CD4-positive, alpha-beta T cell treated with Interleukin-6 at 100 ng/mL for 8 hours (primary cell): ENCODE data around the gene ARHGAP22.

Experiments
- DNase-seq: peaks from one replicate; pipeline ENCODE4 v3.0.0-alpha.2; 2020; ENCODE audit warnings: mixed read lengths, low spot score

The ARHGAP22 gene

DNA sequence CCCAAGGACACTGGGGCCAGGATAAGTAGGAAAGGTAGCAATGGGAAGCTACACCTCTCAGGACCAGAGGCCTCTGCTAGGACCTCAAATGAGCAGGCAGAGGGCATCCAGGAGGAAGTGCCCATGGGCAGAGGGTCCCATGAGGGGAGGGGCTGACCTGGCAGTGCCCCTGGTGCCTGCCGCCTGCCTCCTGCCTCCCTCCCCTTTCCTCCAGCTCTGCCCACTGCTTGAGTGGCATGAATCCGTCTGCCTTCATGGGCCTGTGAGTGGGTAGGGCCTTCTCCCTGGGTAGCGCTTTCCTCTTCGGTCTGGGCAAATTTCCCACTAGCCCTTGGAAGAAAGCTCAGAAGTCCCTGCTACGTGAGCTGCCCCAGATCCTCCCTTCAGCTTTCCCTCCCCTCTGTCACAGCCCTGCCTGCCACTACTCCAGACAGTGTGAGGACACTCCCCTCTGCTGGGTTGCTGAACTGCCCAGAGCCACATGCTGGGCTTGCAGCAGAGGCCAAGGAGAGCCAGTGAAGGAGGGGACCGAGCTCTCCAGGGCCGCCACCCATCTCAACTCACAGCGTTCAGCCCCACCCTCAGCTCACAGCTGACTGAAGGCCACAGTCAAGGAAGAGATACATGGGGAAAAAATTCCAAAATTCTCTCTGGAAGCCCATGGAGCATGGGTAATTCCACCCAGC is 141.4 kb downstream of the ARHGAP22 start:
- no peak for DNase-seq

DNA sequence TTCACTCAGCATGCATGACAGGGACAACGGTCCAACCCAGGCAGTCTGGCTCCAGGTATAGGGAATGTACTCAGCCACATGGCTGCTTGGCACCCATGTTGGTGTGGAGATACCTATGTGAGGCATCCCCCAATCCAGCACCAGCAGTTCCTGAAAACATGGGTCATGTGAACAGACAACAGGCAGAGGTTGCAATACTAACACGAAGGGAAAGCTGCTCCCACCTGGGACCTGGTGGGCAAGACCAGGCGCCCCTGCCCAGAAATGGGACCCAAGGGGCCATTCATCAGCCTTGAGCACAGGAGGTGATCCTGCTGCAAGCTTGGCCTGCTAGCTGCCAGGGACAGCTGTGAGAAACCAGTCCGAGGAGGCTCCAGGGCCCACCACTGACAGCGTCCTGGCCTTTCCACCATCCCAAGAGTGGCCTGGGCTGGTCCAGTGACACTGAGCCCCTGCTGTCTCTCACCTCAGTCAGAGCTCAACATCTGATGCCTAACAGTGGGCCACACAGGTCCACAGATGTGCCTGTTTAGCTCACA is 142.3 kb downstream of the ARHGAP22 start:
- DNase-seq = no peak

DNA sequence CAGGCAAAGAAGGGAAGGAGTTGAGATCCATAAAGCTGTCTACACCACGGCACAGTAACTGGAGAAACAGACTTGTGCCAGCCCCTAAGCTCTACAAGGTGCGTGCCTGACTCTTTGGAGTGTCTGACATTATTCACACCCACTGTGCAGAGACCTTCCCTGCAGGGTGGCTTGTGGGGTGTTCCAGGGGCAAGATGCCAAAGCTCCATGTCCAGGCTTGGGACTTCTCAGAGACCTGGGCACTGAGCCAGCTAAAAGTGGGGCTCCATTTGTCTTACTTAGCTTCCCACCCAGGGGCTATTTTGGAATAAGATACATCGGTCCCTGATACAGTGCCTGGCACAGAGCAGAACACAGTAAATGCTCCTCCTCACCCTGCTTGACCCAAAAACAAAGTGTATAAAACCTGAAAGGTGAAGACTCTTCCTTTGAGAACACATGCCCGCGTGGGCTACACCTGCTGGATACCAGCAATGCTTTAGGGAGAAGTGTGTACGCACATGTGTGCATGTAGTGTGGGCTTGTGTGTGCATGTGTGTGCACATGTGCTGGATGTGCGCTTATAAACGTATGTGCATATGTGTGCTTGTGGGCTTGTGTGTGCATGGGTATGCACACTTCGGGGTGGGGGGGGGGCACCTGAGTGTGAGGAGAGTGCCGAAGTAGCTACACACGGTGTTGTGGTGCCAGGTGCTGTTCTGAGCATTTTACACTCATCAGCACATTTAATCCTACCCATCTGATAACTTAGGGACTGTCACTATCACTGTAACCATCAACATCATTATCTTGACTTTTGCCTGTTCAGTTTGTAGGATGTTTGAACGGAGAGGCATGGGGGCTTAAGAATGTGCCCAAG is 143.0 kb downstream of the ARHGAP22 start:
- DNase-seq = no peak

DNA sequence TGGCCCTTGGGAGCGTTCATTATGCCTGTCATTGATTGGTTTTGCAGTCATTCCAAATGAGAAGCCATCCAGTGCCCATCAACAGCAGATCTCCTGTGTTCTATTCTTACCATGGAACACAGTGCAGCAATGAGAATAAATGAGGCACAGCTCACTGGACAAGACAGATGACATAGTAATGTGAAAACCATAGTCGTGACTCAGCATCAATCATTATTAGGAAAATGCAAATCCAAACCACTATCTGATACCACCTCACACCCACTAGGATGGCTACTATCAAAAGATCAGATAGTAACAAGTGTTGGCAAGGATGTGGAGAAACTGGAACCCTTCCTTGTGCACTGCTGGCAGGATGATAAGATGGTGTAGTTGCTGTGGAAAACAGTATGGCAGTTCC is 144.7 kb downstream of the ARHGAP22 start:
- DNase-seq = no peak

DNA sequence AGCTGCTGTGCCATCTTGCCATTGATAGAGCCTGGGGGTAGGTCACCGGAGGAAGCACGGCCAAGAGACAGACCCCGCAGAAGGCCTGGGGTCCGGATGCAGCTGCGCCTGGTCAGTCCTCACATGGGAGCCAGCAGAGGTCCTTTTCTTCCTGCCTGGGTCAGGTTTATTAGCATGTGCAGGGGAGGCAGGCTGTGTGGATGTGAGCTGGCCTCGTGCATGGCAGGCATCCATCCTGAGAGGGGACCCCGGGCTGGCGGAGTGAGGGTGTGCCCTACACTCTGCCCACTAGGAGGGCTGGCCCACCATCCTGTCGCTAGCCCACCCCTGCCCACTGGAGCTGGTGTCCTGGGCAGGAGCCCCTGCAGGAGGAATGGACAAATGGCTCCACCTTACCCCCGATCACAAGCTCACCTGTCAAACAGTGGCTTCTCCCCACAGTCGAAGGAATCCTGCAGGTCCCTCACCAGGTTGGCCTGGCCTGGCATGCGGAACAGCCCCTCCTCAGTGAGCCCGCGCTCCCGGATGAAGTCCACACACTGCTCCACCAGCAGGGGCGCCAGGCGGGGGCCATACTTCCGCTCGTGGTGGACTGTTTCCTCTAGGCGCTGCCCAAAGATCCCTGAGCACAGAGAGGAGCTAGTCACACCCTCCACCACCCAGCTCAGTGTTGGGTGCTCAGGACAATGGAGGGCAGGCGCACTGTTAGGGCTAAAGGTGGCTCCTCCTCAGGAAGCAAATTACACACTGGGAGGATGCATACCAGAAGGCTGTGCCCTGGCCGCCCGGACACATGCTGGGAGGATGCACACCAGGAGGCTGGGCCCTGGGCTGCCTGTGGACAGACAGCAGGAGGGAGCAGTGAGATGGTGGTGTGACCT is 145.4 kb downstream of the ARHGAP22 start:
- no peak for DNase-seq

DNA sequence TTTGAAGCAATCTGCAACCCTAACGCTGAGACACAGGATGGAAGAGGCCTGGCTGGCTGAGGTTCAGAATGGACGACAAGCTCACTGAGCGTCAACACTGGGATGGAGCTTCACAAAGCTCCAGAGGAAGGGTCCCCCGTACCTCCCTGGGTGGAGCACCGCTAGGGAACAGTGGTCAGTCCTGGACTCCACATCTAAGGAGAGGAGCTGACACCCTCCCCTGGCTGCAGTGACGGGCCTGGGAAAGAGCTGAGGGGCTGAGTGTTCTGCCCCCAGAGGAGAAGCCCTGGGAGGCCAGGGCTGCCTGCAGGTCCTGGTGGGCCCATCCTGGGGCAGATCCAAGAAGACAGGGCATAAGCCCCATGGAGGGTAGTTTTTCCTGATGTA is 146.2 kb downstream of the ARHGAP22 start:
- no peak for DNase-seq

DNA sequence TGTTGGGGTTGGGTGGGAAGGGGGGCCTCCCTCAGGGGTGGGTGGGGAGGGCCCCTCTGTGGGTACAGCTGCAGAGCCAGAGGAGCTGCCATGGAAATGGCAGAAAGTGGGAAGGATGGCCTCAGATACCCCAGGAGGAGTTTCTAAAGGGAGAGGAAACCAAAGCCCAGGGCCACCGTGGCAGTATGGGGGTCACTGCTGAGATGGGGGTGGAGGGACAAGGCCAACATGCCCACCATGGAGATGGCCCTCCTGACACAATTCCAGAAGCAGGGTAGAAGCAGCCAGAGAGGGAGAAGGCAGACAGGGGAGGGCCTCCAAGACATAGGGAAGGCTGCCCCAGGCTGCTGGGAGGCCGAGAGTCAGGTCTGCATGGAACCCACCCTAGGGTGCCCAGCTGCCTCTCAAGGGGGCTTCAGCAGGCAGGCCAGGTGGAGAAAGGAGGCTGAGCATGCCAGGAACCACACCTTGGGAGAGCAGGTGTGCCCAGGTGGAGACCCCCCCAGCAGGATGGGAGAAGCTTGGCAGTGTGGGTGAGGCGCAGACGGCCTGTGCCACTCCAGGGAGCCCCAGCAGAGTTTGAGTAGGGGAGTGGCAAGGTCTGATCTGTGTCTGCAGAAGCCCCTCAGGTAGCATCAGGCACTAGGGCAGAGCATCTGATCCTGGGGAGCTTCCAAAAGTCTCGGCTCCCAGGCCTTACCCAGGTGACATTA is 146.8 kb downstream of the ARHGAP22 start:
- DNase-seq = no peak

DNA sequence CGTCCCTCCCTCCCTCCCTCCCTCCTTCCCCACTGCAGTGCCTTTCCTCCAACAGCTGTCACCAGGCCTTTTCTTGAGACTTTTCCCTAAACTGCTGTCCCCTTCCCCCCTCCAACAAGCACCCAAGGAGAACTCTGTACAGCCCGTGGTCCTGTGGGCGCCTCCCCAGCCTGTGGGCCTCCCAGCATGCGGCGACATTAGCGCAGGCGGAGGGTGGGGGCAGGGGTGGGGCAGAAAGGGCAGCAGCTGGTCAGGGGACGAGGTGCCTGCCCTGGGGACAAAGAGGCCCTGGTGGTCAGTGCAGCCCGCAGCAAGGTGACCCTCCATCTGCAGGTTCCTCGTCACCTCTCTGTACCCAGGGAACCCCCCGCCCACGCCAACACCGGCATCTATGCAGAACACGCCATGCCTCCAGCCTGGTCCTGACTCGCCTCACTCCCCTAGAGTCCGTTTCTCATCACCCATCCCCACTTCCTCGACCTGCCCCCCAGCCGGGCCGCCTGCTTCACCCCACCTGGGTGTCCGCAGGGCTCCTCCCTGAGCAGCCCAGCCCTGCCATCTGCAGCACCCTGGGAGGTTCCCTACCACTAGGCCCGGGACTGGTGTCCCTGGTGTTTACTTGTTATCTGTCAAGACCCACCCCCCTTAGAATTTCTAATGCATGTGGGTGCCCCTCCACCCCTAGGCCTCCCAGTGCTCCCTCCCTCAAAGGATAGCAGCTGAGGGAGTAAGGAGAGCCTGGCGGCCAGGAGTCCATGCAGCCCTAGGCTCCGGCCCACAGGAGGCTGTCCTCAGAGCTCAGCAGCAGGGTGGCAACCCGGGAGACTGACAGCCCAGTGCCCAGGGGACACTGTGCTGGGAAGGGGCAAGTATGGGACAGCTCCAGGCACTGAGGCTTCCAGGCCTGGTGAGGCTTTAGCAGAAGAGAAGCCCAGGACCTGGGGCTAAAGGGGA is 147.8 kb downstream of the ARHGAP22 start:
- no peak for DNase-seq

DNA sequence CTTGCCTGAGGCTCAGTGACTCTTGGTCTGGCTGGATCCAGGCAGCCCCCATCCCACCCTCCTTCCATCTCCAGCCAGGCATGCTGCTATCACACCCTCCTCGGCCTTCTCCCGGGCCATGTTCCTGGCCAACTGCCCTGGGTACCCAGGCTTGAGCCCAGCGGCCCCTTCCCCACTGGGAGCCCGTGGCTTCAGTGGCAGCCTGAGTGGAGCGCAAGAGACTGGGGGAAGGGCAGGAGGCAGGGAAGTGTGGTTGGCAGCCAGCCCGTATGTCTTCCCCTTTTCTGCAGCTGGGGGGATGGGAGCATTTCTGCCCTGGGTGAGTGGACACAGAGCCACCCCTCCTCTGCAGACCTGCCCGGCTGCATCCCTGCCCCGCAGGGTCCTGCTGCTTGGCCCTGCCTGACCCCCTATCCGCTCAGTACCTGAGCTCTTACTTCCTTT is 148.5 kb downstream of the ARHGAP22 start:
- no peak for DNase-seq

GRCh38 chr10:48455392-48456151 is 149.3 kb downstream of the ARHGAP22 start:
- no peak for DNase-seq

DNA sequence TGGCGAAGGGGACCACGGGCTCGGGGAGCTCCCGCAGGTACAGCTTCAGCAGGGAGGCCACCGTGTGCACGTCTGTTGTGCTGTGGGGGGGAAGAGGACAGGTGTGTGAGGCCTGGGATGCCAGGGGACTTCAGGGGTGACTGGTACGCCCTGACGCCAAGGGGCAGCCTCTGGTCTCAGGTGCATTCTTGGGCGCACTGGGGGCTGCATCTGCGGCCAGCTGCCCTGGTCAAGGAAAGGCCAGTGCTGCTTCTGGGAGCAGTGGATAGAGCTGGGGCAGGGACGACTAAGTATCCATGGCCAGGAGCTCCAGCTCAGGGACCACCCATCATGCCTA is 149.8 kb downstream of the ARHGAP22 start:
- DNase-seq = no peak

DNA sequence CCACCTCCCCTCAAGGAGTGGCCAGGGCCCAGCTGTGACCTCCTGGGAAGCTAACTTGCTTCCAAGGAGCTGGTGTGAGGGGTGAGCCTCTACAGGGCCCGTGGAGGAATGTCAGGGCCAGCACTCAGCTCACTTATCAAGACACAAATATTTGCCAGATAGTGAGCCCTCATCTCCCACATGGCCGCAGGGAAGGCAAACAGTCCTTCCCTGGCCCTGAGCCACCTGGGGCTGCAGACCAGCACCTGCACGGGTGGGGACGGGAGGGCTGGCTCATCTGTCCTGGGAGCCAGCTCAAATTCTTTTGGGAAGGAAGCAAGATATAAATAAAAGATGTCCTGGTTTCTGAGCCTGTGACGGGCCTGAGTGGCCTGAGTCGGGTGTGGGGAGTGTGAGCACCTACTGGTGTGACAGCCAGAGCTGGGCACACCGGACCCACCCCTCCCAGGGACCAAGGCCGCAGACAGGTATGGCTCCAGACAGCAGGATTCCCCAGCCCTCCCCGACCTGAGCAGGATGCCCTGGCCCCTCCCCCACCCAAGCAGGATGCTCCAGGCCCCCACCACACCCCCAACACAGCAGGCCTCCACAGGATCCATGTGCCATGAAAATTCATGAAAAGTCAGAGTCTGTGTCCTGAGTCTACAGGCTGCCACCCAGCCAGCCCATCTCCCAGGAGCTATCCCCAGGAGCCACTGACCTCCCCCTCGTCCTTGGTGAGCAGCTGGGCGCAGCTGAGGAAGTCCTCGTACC is 150.4 kb downstream of the ARHGAP22 start:
- DNase-seq = no peak

DNA sequence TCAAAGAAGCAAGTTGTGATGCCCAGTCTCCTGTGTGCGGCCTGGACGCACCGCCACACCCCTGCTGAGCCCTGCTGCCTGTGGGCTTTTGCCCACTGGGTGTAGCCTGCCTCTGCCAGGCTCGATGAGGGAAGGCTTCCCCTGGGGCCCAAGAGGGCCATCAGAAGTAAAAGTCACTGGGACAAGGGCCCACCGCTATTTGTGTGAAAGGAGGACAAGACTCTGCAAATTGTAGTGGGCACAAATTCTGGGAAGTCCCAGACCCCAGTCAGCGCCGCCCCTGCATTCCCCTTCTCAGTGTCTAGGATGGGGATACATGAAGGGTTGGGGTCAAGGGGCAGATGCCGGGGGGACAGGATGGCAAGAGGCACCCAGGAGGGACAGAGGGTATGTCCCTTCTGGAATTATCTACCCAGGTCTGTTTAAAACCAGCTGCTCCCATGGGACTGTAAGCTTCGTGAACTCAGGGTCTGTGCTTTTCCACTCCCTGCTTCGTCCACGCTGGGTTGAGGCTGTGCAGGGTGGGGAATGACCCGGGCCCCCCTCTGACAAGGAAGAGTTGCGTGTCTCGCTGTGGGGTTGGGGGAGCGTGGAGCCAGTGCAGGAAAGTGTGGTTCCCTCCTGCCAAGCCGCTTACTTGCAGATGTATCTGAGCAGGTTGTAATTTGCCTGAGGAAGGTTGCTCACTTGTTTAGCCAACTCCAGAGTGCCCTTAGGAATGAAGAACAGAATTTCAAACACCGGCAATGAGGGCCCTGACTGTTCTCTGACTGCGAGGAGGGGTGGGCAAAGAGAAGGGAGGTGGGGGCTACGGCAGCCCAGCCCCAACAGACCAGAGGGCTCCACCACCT is 151.2 kb downstream of the ARHGAP22 start:
- no peak for DNase-seq

- DNase-seq = no peak
Measured at GRCh38 chr10:48452879-48453412, 151.9 kb downstream of the ARHGAP22 start.

DNA sequence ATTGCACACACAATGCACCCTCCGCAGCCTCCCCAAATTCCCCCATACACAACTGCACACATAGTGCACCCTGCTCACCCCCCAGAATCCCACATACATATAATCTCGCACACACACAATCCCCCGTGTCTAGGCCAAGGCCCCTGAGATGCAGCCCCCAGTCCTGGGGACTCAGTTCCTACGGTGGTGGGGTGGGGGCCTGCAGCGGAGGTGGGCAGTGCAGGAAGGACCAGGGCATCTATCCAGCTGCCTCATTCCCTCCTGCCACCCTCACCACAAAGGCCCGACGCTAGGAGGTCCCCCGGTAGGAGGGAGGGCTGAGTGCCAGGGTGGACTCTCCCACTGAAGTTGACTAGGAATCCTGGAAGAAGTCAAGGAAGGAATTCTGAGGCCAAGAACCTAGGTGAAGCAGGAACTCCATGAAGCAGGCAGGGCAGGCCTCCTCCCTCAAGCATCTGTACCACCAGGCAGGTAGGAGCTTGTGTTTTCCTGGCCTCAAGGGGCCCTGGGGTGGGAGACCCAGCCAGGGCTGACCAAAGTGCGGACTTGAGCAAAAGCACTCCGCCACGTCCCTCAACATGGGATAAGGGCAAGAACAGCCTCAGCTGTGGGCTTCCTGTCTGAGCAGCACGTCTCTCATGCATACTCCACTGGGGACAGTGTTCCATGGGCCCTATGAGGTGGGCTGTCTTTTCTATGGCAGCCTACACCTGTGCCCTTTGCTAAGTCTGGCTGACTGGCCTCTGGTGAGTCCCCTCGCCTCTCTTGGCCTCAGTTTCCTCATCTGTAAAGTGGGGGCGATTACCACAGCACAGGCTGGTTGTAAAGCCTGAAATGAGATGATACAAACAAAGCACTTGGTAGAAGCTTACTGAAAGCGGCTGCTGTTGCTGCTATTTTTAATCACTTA is 152.6 kb downstream of the ARHGAP22 start:
- DNase-seq = no peak

DNA sequence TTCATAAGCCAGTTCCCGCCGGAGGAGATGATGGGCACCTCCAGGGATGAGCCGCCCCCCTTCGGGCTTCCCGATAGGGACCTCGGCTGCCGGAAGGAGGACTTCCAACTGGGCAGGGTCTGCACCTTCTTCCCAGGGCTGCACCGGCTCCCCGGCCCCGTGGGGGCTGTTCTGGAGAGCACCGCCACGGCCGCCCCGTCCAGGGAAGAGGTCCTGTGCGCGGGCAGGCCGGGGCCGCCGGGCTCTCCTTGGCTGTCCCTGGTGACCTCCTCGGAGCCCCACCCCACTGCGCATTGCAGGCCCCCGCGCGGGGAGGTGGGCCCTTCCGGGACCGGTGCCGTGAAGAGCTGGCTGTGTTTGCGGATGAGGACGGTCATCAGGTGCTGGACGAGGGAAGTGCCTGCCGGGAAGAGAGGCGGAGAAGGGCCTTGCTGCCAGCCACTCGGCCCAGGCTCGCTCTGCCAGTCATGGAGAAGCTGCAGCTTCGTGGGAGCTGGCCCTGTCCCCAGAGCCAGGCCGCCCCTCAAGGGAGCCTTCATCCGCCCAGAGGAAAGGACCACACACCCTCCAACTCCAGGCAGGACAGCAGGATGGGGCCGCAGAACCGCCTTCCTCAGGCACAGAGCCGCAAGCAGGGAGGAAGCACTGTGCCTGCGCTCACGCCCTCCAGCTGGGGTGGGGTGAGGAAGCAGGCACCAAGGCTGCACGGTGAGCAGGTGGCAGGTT is 154.0 kb downstream of the ARHGAP22 start:
- DNase-seq = no peak
